GM18867 (cell line): ENCODE data around the gene HMBS.

Source experiments
- ATAC-seq: cut with Tn5 transposase; IDR thresholded peaks from one replicate; pipeline ENCODE4 v1.9.1; 2021; ENCODE audit warnings: mild to moderate bottlenecking, moderate library complexity; ENCODE audit not compliant: unreplicated experiment

Gene HMBS

DNA sequence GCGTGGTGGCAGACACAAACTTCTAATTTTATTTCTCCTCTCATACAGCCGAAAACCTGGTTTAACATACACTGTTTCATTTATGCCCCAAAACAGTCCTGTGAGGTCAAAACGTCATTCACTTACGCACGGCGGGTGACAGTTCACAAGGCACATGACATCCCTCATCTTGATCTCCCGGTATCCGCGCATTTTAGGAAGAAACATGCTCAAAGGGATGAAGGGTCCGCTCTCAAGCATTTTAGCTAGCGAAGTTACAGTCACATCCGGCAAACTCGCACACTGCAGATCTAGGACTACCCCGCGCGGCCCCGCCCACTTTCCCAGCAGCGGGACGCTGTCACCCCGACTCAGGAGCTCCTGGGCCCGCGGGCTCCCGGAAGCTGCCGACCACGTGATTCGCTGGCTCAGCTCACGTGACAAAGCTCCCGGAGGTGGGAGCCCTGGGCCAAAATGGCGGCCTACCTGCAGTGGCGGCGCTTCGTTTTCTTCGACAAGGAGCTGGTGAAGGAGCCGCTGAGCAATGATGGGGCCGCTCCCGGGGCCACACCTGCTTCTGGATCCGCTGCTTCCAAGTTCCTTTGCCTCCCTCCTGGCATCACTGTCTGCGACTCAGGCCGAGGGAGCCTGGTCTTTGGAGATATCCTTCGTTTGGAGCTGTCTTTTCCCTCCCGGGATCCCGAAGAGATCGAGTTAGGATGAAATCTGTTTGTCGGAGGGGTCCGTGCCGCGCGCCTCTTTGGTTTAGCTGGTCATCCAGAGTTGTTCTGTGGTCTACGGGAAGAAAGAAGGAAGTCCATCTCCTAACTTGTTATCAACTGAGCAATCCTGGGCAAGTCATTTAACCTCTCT is 17.1 kb upstream of the HMBS start, which contains the start of gene VPS11:
Gene VPS11 (plus strand): TSS at position 448 of the 852 bp plus-strand sequence. CDS start 6 bp downstream, at position 454.
- peak; percentile 91 for ATAC-seq

DNA sequence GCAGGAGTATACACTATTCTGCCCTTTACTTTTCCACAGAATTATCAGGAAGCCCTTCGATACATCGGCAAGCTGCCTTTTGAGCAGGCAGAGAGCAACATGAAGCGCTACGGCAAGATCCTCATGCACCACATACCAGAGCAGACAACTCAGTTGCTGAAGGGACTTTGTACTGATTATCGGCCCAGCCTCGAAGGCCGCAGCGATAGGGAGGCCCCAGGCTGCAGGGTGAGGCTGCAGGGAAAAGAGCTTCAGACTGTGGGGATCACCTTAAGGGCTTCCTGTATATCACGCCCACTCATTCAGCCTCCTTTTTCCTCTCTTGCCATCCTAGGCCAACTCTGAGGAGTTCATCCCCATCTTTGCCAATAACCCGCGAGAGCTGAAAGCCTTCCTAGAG is 6.8 kb upstream of the HMBS start:
- no peak for ATAC-seq

DNA sequence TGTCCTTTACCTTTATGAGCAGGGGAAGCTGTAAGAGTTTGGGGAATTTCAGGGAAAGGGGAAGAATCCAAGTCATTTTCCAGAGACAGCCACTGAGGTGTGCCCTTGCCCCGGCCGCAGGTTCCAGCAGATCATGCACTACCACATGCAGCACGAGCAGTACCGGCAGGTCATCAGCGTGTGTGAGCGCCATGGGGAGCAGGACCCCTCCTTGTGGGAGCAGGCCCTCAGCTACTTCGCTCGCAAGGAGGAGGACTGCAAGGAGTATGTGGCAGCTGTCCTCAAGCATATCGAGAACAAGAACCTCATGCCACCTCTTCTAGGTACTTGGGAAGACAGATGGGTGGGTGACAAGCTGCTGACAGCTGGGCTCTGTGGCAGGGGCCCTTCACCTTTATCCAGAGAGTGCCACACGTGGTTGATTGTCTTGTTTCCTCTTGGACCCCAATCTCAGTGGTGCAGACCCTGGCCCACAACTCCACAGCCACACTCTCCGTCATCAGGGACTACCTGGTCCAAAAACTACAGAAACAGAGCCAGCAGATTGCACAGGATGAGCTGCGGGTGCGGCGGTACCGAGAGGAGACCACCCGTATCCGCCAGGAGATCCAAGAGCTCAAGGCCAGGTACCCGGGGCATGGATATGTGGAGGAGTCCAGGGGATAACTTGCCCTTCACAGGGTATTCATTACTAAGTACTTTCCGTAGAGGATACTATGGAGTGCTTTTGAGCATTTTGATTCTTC is 5.8 kb upstream of the HMBS start:
- no peak for ATAC-seq

DNA sequence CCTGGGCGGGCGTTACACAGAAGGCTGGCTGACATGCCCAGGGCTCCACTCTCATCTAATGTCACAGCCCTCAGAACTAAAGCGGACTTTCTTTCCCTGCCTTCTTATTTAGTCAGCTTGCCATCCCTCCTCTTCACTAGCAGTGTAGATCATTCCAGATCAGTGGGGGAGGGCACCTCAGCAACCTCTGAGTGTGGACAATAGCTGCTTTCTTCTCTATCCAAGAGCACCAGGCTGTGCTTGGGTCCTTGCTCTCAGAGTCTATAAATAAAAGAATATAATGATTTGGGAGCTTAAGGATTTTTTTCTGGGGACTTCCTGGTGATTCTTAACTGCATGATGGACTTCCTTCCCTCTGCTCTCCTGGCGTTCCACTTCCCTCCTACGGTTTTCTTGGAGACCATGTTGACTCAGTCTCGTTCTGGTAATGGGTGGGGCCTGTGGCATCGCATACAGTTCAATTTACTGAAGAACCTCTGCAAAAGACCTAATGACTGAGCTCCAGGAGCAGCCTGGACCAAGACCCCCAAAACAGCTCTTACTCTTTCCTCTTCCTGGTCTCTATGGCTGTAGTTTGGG is 2.9 kb upstream of the HMBS start:
- no peak for ATAC-seq

DNA sequence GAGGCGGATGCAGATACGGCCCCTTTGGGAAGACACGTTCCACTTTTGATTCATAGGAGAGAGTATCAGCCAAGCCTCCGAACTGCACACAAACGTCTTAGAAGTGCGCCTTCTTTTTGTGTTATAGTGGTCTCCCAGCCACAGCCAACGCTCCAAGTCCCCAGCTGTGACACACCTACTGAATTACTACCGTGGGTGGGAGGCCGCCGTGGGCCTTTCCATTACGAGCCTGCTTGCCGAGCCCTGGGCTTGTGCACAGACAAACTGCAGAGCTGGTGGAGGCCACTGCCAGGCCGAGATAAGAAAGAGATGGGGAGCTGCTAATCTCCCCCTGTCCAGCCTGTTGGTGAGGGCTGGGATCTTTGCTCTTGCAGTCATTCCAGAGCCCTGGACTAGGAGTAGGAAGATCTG is 761 bp downstream of the HMBS start:
- ATAC-seq: peak; percentile 9

DNA sequence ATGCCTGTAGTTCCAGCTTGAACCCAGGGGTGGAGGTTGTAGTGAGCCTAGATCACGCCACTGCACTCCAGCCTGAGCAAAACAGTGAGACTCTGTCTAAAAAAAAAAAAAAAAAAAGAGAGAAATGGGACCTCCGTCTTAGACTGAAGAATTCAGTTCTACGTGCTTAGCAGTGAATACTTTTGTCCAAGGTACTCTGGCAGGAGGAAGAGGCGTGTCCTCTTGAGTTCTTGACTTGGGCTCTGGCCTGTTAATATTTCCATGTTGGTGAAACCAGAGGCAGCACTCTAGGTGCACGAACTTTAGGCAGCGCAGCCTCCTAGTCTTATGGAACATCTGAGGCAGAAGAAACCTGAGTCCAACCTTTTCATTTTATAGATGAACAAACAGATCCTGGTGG is 2.4 kb downstream of the HMBS start:
- no peak for ATAC-seq

DNA sequence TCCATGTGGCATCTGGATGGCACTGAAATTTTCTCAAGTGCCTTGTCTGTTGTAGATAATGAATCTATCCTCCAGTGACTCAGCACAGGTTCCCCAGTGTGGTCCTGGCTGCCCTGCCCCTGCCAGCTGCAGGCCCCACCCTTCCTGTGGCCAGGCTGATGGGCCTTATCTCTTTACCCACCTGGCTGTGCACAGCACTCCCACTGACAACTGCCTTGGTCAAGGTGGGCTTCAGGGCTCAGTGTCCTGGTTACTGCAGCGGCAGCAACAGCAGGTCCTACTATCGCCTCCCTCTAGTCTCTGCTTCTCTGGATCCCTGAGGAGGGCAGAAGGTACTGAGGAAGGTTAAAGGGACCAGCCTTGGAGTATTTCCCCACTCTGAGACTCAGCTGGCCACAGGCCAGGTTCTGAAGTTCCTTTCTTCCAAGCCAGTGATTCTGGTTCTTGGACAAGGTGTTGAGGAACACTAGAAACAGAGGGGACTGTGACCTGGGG is 3.1 kb downstream of the HMBS start:
- no peak for ATAC-seq

DNA sequence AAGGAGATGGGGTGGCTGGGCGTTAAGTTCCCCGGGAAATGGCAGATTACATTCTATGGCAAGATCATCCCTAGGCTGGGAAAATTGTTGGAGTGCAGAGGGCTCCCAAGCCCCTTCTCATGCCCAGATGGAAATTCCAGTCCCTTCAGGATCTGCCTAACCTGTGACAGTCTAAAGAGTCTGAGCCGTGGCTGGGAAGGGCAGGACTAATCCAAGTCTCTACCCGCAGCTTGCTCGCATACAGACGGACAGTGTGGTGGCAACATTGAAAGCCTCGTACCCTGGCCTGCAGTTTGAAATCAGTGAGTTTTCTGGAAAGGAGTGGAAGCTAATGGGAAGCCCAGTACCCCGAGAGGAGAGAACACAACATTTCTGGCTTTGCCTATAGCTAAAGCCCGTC is 3.7 kb downstream of the HMBS start:
- ATAC-seq: no peak

DNA sequence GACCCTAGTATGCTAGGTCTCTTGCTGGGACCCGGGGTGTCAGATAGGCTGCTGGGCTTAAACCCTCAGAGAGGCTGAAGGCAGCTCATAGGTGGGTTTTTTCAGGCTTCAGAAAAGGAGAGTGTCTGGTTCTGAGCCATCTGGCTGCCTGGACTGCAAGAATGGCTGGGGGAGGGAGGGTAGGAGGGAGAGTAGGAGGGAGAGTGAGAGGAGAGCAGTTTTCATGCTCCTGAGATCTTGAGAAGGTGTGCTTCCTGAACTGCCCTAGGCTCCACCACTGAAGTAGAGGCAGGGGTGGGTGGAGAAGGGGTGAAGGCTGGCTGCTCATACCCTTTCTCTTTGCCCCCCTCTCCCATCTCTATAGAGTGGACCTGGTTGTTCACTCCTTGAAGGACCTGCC is 4.6 kb downstream of the HMBS start:
- ATAC-seq: no peak

DNA sequence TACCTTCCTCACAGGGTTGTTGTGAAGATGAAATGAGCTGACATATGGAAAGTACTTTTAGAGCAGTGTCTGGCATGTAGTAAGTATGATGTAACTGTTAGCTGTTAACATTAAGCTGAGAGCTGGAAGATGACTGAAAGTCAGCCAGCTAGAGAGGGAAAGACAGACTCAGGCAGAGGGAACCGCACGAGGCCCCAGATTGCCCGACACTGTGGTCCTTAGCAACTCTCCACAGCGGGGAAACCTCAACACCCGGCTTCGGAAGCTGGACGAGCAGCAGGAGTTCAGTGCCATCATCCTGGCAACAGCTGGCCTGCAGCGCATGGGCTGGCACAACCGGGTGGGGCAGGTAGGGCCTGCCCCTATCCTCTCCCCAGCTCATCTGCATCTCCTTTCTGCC is 6.5 kb downstream of the HMBS start:
- no peak for ATAC-seq

DNA sequence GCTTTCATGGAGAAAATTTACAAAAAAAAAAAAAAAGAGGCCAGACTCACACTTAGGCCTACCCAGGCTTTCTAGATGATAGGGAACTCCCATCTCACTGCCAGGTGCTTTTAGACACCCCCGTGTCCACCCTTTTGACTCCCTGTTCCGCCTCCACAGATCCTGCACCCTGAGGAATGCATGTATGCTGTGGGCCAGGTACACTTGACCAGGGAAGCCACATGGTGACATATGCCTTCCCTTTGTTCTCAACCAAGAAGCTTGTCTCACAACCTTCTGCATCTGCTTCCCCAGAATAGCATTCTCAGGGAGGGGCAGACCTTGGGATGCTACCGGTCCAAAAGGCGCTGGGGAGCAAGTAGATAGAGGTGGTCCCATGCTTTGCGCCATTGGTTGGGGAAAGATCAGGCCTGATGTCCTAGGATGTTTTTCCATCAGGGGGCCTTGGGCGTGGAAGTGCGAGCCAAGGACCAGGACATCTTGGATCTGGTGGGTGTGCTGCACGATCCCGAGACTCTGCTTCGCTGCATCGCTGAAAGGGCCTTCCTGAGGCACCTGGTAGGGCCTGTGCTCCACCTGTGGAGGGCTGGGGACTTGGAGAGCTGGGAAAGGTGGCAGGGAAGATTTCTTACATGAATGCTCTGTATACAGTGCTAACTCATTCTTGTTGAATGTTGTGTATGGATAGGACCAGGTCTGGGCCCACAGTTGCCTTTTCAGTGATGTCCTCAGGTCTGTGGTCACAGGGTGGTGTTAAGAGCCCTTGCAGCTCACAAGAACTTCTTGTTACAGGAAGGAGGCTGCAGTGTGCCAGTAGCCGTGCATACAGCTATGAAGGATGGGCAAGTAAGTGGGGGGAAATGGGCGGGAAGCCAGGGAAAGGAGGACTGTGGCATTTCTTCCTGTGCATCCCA is 7.5 kb downstream of the HMBS start:
- no peak for ATAC-seq

DNA sequence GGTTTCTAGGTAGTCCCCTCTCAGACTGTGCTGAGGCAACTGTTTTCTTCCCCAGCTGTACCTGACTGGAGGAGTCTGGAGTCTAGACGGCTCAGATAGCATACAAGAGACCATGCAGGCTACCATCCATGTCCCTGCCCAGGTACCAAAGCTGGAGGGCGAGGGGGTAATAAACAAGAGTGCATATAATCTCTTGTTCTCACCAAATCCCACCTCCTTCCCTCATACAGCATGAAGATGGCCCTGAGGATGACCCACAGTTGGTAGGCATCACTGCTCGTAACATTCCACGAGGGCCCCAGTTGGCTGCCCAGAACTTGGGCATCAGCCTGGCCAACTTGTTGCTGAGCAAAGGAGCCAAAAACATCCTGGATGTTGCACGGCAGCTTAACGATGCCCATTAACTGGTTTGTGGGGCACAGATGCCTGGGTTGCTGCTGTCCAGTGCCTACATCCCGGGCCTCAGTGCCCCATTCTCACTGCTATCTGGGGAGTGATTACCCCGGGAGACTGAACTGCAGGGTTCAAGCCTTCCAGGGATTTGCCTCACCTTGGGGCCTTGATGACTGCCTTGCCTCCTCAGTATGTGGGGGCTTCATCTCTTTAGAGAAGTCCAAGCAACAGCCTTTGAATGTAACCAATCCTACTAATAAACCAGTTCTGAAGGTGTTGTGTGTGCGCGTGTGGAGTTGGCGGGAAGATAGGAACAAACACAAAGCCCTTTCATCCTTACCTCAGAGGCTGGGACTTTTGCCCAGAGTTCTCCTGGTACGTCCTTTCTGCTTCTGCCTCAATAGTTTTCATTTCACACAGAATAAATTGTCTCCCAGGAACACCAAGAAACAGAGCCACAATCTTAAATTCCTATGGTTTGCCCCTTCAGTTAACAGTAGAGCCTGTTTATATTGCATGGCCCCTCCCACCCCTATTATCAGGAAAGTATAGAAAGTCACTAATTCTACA is 8.5 kb downstream of the HMBS start:
- ATAC-seq: no peak

DNA sequence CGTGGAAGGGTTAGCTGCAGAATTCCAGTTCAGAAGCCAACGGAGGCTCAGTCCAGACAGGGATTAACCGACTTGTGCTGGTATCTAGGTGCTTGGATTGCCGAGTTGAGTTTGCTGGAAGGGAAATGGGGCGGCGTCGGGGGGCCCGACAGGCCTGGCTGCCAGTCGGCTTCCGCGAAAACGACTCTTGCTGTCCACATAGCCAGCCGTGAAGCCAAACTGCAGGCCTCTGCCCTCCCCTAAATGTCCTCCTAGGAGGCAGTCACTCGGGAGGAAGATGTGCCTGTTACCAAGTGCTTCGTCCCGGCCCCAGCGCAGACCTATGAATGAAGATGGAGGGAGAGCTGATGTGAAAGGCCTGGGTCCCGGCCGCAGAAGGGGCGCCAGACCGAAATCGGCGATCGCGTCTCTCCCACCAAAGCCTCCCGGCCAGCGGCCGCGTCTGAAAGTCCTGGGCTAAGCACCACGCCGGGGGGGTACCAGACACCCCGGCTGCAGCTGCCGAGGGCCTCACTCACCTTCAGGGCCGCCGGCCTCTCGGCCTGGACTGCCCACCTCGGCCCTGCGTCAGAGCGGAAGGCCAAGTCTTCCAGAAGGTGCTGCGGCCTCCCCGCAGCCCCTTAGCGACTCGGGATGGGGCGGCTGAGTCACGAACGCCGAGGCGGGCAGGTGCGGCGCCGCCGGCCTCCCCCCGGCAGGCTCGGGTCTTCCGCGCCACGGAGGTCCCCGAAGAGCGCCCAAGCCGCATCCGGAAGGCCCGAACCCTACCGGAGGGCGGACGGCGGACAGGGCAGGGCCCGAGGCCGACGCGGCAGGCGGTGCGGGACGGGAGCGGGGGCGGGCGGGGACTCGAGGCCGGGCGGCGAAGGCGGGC is 9.5 kb downstream of the HMBS start:
- ATAC-seq: peak; percentile 2

DNA sequence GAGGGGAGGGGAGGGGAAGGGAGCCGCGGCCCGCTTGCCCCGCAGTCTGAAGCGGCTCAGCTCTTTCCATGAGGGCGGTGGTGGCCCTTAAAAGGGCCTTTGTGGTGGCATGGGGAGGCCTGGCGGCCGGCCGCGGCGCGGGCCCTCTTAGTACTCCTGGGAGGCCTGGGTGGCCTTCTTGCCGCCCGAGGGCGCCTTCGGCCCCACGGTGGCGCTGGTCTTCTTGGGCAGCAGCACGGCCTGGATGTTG is 10.1 kb downstream of the HMBS start:
- peak; percentile 37 for ATAC-seq

DNA sequence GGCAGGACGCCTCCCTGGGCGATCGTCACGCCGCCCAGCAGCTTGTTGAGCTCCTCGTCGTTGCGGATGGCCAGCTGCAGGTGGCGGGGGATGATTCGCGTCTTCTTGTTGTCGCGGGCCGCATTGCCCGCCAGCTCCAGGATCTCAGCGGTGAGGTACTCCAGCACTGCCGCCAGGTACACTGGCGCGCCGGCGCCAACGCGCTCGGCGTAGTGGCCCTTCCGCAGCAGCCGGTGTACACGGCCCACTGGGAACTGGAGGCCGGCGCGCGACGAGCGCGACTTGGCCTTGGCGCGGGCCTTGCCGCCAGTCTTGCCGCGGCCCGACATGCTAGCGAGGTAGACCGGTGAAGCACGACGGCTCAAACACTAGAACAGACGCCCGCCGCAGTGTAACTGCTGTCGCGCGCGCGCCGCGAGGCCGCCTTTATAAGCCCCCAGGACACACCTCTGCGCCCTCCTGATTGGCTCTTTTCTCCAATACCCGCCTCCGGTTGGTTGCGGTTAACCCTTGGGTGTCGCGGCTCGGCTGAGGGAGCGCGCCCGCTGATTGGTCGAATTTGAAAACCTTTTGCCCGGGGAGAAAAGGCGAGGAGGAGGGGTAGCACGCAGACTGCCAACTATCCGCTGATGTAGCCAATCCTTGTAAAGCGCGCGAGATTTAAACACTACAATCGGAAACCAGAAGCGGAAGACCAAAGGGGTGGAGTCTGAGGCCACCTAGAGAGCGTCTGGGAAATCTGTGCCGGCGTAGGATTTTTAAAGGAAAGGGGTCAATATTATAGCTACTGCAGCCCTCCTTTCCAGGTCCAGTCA is 10.6 kb downstream of the HMBS start:
- ATAC-seq: peak; percentile 79

DNA sequence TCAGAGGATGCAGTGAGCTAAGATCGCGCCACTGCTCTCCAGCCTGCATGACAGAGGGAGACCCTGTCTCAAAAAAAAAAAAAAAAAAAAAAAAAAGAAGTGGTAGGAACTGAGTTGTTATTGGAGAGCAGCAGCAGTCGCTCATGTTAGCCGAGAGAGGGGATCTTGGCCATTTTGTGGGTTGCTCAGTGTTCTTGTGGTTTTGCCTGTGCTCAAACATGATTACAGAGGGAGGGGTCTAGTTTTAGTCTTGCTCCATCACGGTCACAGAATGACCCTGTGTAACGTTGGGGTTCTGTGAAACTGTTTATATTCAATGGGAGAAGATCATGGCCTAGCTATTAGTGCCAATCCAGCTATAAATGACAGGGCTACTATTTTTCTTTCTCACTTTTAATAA is 15.0 kb downstream of the HMBS start:
- ATAC-seq: no peak

DNA sequence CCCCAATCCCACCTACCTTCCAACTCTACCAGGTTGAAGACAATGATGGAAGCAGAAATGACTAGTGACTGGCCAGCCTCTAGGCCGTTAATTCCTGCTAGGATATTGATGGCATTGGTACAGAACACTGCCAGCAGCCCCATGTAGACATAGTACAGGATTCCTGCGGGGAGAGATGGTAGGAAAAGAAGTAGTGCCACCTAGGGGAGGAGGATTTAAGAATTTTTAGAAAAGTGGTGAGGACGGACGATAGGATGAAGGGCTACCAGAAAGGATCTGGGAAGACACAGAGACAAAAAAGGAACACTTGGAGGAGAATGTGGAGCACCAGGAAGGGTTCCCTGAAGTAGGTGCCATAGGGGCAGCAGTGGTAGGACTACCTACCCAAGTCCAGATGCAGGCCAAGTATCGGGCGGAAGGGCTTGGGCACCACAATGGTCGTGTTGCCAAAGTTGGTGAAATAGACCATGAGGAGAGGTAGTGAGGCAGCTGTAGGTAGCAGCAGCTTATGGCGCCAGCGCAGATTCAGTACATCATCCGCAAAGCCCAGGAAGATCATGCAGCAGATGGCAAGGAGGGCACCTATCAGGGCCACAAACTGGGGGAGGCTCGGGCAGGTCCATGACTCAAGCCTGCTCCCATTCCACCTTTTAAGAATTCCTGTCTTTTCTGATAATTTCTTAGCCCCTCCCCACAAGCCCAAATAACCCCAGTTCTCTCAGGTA is 15.7 kb downstream of the HMBS start:
- ATAC-seq: no peak
